Adrenal gland (tissue), 5 donors: ENCODE measurements around the gene GLS.

ENCODE experiments used
- POLR2A ChIP-seq, 2 donors: fragments of 450-650 bp; IDR thresholded peaks; one replicate each; pipeline ENCODE4 v1.6.1; 2017; ENCODE audit warnings: antibody characterized with exemption in 2 of 2, mild to moderate bottlenecking in 2 of 2, moderate library complexity in 1 of 2
- TF ChIP-seq, protein P1 (sequence below), 6 experiments: fragments of 450-650 bp in 4 of 6; fragments of 200-600 bp in 2 of 6; sonication (generic) in 1 of 6; IDR thresholded peaks; 1 replicate in 5 of 6; 2 replicates in 1 of 6; pipeline versions ENCODE4 v1.5.1 to v1.8.0; 2016 to 2021; ENCODE audit warnings: antibody characterized with exemption in 6 of 6, mild to moderate bottlenecking in 2 of 6, moderate library complexity in 1 of 6
- donor health status: DM: no; HTN: no; CAD: no.

DNA sequence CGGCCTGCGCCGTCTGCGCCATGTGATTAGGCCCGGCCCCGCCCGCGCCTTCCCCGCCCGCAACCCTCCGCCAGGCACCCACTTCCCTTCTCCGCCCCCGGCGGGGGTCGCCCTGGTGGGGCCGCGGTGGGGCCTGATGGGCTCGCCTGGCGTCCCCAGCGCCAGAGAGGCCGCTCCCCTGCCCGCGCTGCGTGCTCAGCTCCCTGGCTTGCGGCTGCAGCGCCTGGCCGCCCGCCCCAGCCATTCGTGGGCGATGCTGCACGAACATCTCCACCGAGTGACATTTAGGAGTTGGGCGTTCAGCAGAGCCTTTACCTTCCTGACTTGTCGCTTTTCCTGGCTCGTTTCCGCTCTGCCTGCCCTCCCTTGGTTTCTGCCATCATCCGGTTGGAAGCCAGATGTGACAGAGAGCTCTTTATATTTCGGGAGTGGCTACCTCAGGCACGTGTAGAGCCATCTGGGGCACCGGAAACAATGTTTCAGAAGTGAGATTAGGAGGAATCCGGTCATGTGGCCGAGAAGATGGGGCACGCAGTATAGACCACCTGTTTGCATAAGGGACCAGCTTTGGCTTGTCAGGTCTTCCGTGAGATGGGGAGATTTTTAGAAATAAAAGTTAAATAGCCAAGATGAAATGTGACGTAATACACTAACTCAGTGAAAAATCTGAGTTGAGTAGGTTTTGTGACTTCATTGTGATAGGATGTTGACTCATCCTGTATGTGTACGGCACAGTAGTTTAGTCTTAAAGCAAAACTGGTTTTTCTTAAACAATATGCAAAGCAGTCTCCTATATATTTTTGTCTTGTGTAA is 1.2 kb downstream of the GLS start:
- TF ChIP-seq, protein P1, sequence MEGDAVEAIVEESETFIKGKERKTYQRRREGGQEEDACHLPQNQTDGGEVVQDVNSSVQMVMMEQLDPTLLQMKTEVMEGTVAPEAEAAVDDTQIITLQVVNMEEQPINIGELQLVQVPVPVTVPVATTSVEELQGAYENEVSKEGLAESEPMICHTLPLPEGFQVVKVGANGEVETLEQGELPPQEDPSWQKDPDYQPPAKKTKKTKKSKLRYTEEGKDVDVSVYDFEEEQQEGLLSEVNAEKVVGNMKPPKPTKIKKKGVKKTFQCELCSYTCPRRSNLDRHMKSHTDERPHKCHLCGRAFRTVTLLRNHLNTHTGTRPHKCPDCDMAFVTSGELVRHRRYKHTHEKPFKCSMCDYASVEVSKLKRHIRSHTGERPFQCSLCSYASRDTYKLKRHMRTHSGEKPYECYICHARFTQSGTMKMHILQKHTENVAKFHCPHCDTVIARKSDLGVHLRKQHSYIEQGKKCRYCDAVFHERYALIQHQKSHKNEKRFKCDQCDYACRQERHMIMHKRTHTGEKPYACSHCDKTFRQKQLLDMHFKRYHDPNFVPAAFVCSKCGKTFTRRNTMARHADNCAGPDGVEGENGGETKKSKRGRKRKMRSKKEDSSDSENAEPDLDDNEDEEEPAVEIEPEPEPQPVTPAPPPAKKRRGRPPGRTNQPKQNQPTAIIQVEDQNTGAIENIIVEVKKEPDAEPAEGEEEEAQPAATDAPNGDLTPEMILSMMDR (IDR thresholded peaks at IDR 0.05) = no peak
- peak; percentile 11 to 61 for TF ChIP-seq POLR2A (IDR thresholded peaks at IDR 0.05)
